Osteoblast (primary cell): ENCODE results near the gene STH. TPM values are rescaled to one million over a fixed set of nuclear protein-coding genes. Genes with fewer than 3 reads are reported as not detected.

Source experiments
- DNase-seq: peaks from one replicate; pipeline ENCODE4 v3.0.0; 2011; ENCODE audit warnings: low spot score, mixed read lengths; ENCODE audit not compliant: insufficient read length; ENCODE audit errors: missing footprints
- H2AFZ ChIP-seq: 2 replicates; pipeline ENCODE4 v1.6.0; 2011; ENCODE audit warnings: mild to moderate bottlenecking, low read length
- H3K27ac ChIP-seq: 2 replicates; pipeline ENCODE4 v1.5.1; 2011; ENCODE audit warnings: mild to moderate bottlenecking, low read depth, low read length, moderate library complexity
- H3K27me3 ChIP-seq: 2 replicates; pipeline ENCODE4 v1.6.0; 2012; ENCODE audit warnings: mild to moderate bottlenecking, control low read depth, inconsistent platforms, low read length, moderate library complexity; ENCODE audit not compliant: insufficient read depth
- H3K36me3 ChIP-seq: 2 replicates; pipeline ENCODE4 v1.5.1; 2011; ENCODE audit warnings: mild to moderate bottlenecking, low read length, control low read depth, moderate library complexity; ENCODE audit not compliant: insufficient read depth
- H3K4me1 ChIP-seq: 2 replicates; pipeline ENCODE4 v1.5.1; 2011; ENCODE audit warnings: mild to moderate bottlenecking, low read length, control low read depth, moderate library complexity; ENCODE audit not compliant: insufficient read depth
- H3K4me2 ChIP-seq: 2 replicates; pipeline ENCODE4 v1.6.0; 2011; ENCODE audit warnings: mild to moderate bottlenecking, low read length; ENCODE audit not compliant: insufficient read depth
- H3K4me3 ChIP-seq: fragments of 200-600 bp; sonication (generic); 3 replicates; pipeline ENCODE4 v1.5.1; 2012; ENCODE audit warnings: mild to moderate bottlenecking, low read length, inconsistent platforms; ENCODE audit not compliant: insufficient read depth
- H3K79me2 ChIP-seq: 2 replicates; pipeline ENCODE4 v1.6.0; 2012; ENCODE audit warnings: mild to moderate bottlenecking, low read length, control low read depth, inconsistent platforms; ENCODE audit not compliant: insufficient read depth
- H3K9me3 ChIP-seq: 2 replicates; pipeline ENCODE4 v1.5.1; 2011; ENCODE audit warnings: low read depth, low read length, control low read depth
- H4K20me1 ChIP-seq: 2 replicates; pipeline ENCODE4 v1.6.0; 2012; ENCODE audit warnings: mild to moderate bottlenecking, low read length, control low read depth; ENCODE audit not compliant: insufficient read depth
- CTCF ChIP-seq: IDR thresholded peaks from 2 replicates; pipeline ENCODE4 v1.5.1; 2011; ENCODE audit warnings: mild to moderate bottlenecking, low read depth, low read length, moderate library complexity; ENCODE audit errors: extremely low read depth
- total RNA-seq: library from RNA; depleted of rRNA; stranded (reverse); fragments of >200 nt; gene quantifications from 2 replicates; pipeline ENCODE4 v1.2.3, GENCODE V29; 2012

Gene STH
- total RNA-seq, 1 donor: not detected

- Histone ChIP-seq H3K79me2 (no peaks in the 10 kb centered on the region), H3K27me3 (peaks cover 9% of the 10 kb centered on the region), H3K36me3 (no peaks in the 10 kb centered on the region), H2AFZ (no peak overlapping the region), H4K20me1 (no peaks in the 10 kb centered on the region), H3K4me2 (no peak overlapping the region), H3K27ac (no peak overlapping the region), H3K4me3 (no peak overlapping the region), H3K9me3 (no peaks in the 10 kb centered on the region), H3K4me1 (no peaks in the 10 kb centered on the region)
- TF ChIP-seq CTCF: no peak
- DNase-seq: no peak
These were observed 39.9 kb upstream of the STH start for GRCh38 chr17:45958994-45959665.

DNA sequence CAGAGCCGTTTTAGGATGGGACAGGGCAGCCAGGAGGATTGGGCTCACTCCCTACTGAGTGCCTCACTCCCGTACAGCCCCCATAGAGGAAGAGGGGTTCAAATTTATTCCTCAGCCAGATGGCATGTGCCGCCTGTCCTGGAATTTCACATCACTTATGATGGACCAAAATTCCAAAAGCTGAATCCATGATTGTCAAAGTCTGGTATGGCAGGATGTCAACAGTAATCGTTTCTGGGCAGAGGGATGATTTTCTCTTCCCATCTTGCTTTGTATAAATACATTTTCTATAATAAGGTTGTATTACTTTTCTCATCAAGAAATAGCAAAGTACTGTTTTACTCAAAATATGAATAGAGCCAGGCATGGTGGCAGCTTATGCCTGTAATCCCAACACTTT, 38.7 kb upstream of the STH start:
- Histone ChIP-seq H3K79me2 (no peaks in the 10 kb centered on the region), H3K4me3 (no peak overlapping the region), H4K20me1 (no peaks in the 10 kb centered on the region), H3K27me3 (peaks cover 9% of the 10 kb centered on the region), H3K4me1 (no peaks in the 10 kb centered on the region), H3K36me3 (no peaks in the 10 kb centered on the region), H3K27ac (no peak overlapping the region), H3K9me3 (no peaks in the 10 kb centered on the region), H2AFZ (no peak overlapping the region), H3K4me2 (no peak overlapping the region)
- DNase-seq: no peak
- TF ChIP-seq CTCF: no peak

DNA sequence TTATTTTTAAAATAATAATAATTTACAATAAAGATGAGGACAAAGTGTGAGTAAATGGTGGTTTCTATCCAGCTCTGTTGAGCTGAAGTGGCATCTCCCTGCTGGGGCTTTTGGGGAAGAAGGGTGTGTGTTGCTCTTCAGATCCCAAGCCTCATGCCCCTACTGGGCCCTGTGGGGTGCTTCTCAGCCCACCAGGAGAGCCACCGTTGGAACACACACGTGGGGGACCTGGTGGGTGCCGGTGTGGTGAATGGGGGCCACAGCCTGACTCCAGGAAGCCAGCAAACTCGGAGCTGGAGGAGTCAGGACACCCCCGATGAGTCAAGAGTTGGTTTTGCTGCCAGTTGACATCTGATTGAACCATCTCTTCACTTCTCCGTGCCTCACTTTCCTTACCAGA, 37.8 kb upstream of the STH start:
- Histone ChIP-seq H3K4me1 (no peaks in the 10 kb centered on the region), H3K27me3 (peaks cover 17% of the 10 kb centered on the region), H3K4me3 (no peak overlapping the region), H3K9me3 (no peaks in the 10 kb centered on the region), H3K79me2 (no peaks in the 10 kb centered on the region), H3K4me2 (no peak overlapping the region), H3K27ac (no peak overlapping the region), H3K36me3 (no peaks in the 10 kb centered on the region), H4K20me1 (no peaks in the 10 kb centered on the region), H2AFZ (no peak overlapping the region)
- DNase-seq: no peak
- TF ChIP-seq CTCF: no peak

DNA sequence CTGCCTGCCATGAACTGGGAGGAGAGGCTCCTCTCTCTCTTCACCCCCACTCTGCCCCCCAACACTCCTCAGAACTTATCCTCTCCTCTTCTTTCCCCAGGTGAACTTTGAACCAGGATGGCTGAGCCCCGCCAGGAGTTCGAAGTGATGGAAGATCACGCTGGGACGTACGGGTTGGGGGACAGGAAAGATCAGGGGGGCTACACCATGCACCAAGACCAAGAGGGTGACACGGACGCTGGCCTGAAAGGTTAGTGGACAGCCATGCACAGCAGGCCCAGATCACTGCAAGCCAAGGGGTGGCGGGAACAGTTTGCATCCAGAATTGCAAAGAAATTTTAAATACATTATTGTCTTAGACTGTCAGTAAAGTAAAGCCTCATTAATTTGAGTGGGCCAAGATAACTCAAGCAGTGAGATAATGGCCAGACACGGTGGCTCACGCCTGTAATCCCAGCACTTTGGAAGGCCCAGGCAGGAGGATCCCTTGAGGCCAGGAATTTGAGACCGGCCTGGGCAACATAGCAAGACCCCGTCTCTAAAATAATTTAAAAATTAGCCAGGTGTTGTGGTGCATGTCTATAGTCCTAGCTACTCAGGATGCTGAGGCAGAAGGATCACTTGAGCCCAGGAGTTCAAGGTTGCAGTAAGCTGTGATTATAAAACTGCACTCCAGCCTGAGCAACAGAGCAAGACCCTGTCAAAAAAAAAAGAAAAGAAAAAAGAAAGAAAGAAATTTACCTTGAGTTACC, 36.7 kb upstream of the STH start:
- Histone ChIP-seq H3K36me3 (no peaks in the 10 kb centered on the region), H3K27me3 (peaks cover 25% of the 10 kb centered on the region), H3K9me3 (no peaks in the 10 kb centered on the region), H4K20me1 (no peaks in the 10 kb centered on the region), H3K4me2 (no peak overlapping the region), H3K4me1 (no peaks in the 10 kb centered on the region), H3K4me3 (no peak overlapping the region), H2AFZ (no peak overlapping the region), H3K79me2 (no peaks in the 10 kb centered on the region), H3K27ac (no peak overlapping the region)
- no peak for TF ChIP-seq CTCF
- no peak for DNase-seq
